HepG2 (cell line): ENCODE measurements around the gene LSM2. TPM values are rescaled to one million over a fixed set of nuclear protein-coding genes. Genes with fewer than 3 reads are reported as not detected.

Source experiments
- ATAC-seq: fragments of 200-7000 bp; cut with Tn5 transposase; 3 replicates; pipeline ENCODE4 v1.9.1; 2020; ENCODE audit warnings: mild to moderate bottlenecking, moderate library complexity
- BruUV-seq: library from RNA; stranded (reverse); fragments of 400-500 nt; replicated peaks from 2 replicates; lab custom pipeline; 2021; lab: Mats Ljungman, UMichigan
- CTCF ChIA-PET: fragments of 300-600 bp; formaldehyde crosslinking; extraction: SDS; loops from one replicate; lab custom pipeline; 2021; ENCODE audit warnings: low total read pairs, inconsistent platforms, low intra/inter-chr PET ratio; lab: Yijun Ruan, JAX
- POLR2A ChIA-PET: fragments of 350-600 bp; sonication (Branson Sonifier 250); formaldehyde crosslinking; loops from one replicate; lab custom pipeline; 2020; ENCODE audit warnings: antibody characterized with exemption, inconsistent platforms; lab: Yijun Ruan, JAX
- DNase-seq: peaks from one replicate; pipeline ENCODE4 v3.0.0-alpha.2; 2015; ENCODE audit warnings: low spot score
- FAIRE-seq: peaks from 3 replicates; lab custom pipeline; 2011; peaks lifted over from hg19 to GRCh38; lab: Jason Lieb, UNC
- H2AFZ ChIP-seq: one replicate; pipeline ENCODE4 v1.6.1; 2011; ENCODE audit warnings: low read length, inconsistent platforms
- H3K27ac ChIP-seq: fragments of 300-600 bp; 3 replicates; pipeline ENCODE4 v1.8.0; 2011; ENCODE audit warnings: mixed run types, mild to moderate bottlenecking, mixed read lengths, low read length, inconsistent platforms; ENCODE audit not compliant: insufficient read depth; ENCODE audit errors: extremely low read length
- H3K27me3 ChIP-seq, 2 experiments: fragments of 200-600 bp in 1 of 2; 2 replicates in 1 of 2; 3 replicates in 1 of 2; pipeline versions ENCODE4 v1.6.0 to v1.8.0; 2011; ENCODE audit warnings: low read length in 2 of 2, mild to moderate bottlenecking in 2 of 2, moderate library complexity in 2 of 2, inconsistent platforms in 1 of 2; ENCODE audit not compliant: insufficient read depth in 2 of 2, control insufficient read depth in 1 of 2
- H3K36me3 ChIP-seq, 2 experiments: fragments of 200-600 bp in 1 of 2; replicated peaks in 1 of 2; 2 replicates in 1 of 2; 3 replicates in 1 of 2; pipeline versions ENCODE4 v1.5.1 to v1.8.0; 2011; ENCODE audit warnings: low read length in 2 of 2, inconsistent platforms in 1 of 2; ENCODE audit not compliant: insufficient read depth in 2 of 2, control insufficient read depth in 1 of 2
- H3K4me1 ChIP-seq: 2 replicates; pipeline ENCODE4 v1.5.1; 2012; ENCODE audit warnings: low read length, inconsistent platforms; ENCODE audit not compliant: insufficient read depth
- H3K4me2 ChIP-seq: 2 replicates; pipeline ENCODE4 v1.6.0; 2011; ENCODE audit warnings: low read depth, low read length, inconsistent platforms
- H3K4me3 ChIP-seq, 3 experiments: fragments of 200-600 bp in 1 of 3; sonication (generic), shearing (Covaris generic) in 1 of 3; replicated peaks in 1 of 3; 2 replicates each; pipeline ENCODE4 v1.5.1; 2011 to 2016; ENCODE audit warnings: low read length in 3 of 3, inconsistent platforms in 2 of 3, low read depth in 2 of 3, mild to moderate bottlenecking in 2 of 3, control low read depth in 1 of 3, mixed read lengths in 1 of 3; ENCODE audit not compliant: insufficient read depth in 1 of 3
- H3K79me2 ChIP-seq: one replicate; pipeline ENCODE4 v1.6.1; 2011; ENCODE audit warnings: low read length, inconsistent platforms; ENCODE audit not compliant: insufficient read depth
- H3K9ac ChIP-seq: 2 replicates; pipeline ENCODE4 v1.6.0; 2011; ENCODE audit warnings: mild to moderate bottlenecking, low read depth, low read length, inconsistent platforms; ENCODE audit not compliant: insufficient read depth
- H3K9me3 ChIP-seq: 2 replicates; pipeline ENCODE4 v1.5.1; 2012; ENCODE audit warnings: mild to moderate bottlenecking, low read length
- H4K20me1 ChIP-seq: 2 replicates; pipeline ENCODE4 v1.6.0; 2011; ENCODE audit warnings: inconsistent platforms, mild to moderate bottlenecking, low read length, moderate library complexity; ENCODE audit not compliant: insufficient read depth
- CBFB ChIP-seq: sonication (generic); formaldehyde crosslinking; IDR thresholded peaks from 2 replicates; pipeline ENCODE4 v1.4.0; 2020; ENCODE audit warnings: missing genetic modification reagents
- FOXM1 ChIP-seq: sonication (generic); formaldehyde crosslinking; IDR thresholded peaks from 2 replicates; pipeline ENCODE4 v1.5.0; 2020; ENCODE audit warnings: missing genetic modification reagents
- GLI4 ChIP-seq: sonication (generic); formaldehyde crosslinking; IDR thresholded peaks from 2 replicates; pipeline ENCODE4 v1.5.1; 2020; ENCODE audit warnings: missing genetic modification reagents, mild to moderate bottlenecking, moderate library complexity, borderline replicate concordance
- MLLT10 ChIP-seq: sonication (generic); formaldehyde crosslinking; IDR thresholded peaks from 2 replicates; pipeline ENCODE4 v1.4.0; 2020; ENCODE audit warnings: missing genetic modification reagents
- NFE2 ChIP-seq: sonication (generic); formaldehyde crosslinking; IDR thresholded peaks from 2 replicates; pipeline ENCODE4 v1.4.0; 2020; ENCODE audit warnings: missing genetic modification reagents
- TEAD3 ChIP-seq: optimal IDR thresholded peaks from 2 replicates; pipeline ENCODE3; 2016; ENCODE audit warnings: borderline replicate concordance
- ZBTB8A ChIP-seq: sonication (generic); formaldehyde crosslinking; IDR thresholded peaks from 2 replicates; pipeline ENCODE4 v1.4.0; 2020; ENCODE audit warnings: mild to moderate bottlenecking, low read depth, missing genetic modification reagents, borderline replicate concordance
- ZC3H4 ChIP-seq: sonication (generic); formaldehyde crosslinking; IDR thresholded peaks from 2 replicates; pipeline ENCODE4 v1.4.0; 2020; ENCODE audit warnings: missing genetic modification reagents, borderline replicate concordance
- ZNF329 ChIP-seq: sonication (generic); formaldehyde crosslinking; IDR thresholded peaks from 2 replicates; pipeline ENCODE4 v1.9.0; 2021; ENCODE audit warnings: low read depth, mild to moderate bottlenecking, missing genetic modification reagents
- ZNF484 ChIP-seq: sonication (generic); formaldehyde crosslinking; IDR thresholded peaks from 2 replicates; pipeline ENCODE4 v1.5.1; 2020; ENCODE audit warnings: mild to moderate bottlenecking, low read depth, missing genetic modification reagents, borderline replicate concordance
- ZNF691 ChIP-seq: sonication (generic); formaldehyde crosslinking; IDR thresholded peaks from 2 replicates; pipeline ENCODE4 v1.4.0; 2020; ENCODE audit warnings: missing genetic modification reagents, low read depth, mild to moderate bottlenecking, borderline replicate concordance
- ZNF709 ChIP-seq: sonication (generic); formaldehyde crosslinking; IDR thresholded peaks from 2 replicates; pipeline ENCODE4 v1.5.0; 2020; ENCODE audit warnings: mild to moderate bottlenecking, missing genetic modification reagents
- ZSCAN25 ChIP-seq: sonication (generic); formaldehyde crosslinking; IDR thresholded peaks from 2 replicates; pipeline ENCODE4 v1.8.0; 2022; ENCODE audit warnings: mild to moderate bottlenecking, missing genetic modification reagents
- WGBS: methylation state at CpG from one replicate; pipeline ENCODE4 v1.1.6; 2017; ENCODE audit warnings: low lambda C conversion rate; 5-methylcytosine and 5-hydroxymethylcytosine counted together
- in situ Hi-C: cut with HindIII; loops from 2 replicates; pipeline ENCODE4 v1.10.0; 2017; ENCODE audit warnings: low pct_unique_long_range_greater_than_20kb; ENCODE audit not compliant: extremely low pct_ligation_motif_present
- intact Hi-C: fragments of 100-400 bp; cut with micrococcal nuclease; formaldehyde crosslinking; loops from one replicate; pipeline ENCODE4 v1.10.0; 2022; ENCODE audit not compliant: unreplicated experiment
- polyA plus RNA-seq, 8 experiments: library from polyadenylated mRNA; depleted of rRNA in 3 of 8; stranded (reverse) in 7 of 8; unstranded in 1 of 8; fragments of >200 nt; fragmentation: Illumina TruSeq in 4 of 8; extraction: Trizol in 4 of 8; gene quantifications; 2 replicates each; pipeline versions ENCODE4 v1.2.1 to v1.2.3, GENCODE V29; 2011 to 2016; ENCODE audit warnings: low read depth in 4 of 8, missing spikeins in 1 of 8, mixed read lengths in 1 of 8; ENCODE audit not compliant: insufficient read depth in 1 of 8
- total RNA-seq, 5 experiments: library from RNA; depleted of rRNA; stranded (reverse); fragments of >200 nt; fragmentation: Illumina TruSeq; extraction: Trizol; gene quantifications; 2 replicates each; pipeline ENCODE4 v1.2.3, GENCODE V29; 2016; ENCODE audit warnings: low read depth in 1 of 5
- TF ChIP-seq, protein P1 (sequence below): sonication (generic); formaldehyde crosslinking; IDR thresholded peaks from 2 replicates; pipeline ENCODE4 v1.4.0; 2020; ENCODE audit warnings: mild to moderate bottlenecking, missing genetic modification reagents
- TF ChIP-seq, protein P2 (sequence below): sonication (generic); formaldehyde crosslinking; IDR thresholded peaks from 2 replicates; pipeline ENCODE4 v1.5.0; 2020; ENCODE audit warnings: missing genetic modification reagents, mild to moderate bottlenecking, borderline replicate concordance
- TF ChIP-seq, protein P3 (sequence below): sonication (generic); formaldehyde crosslinking; IDR thresholded peaks from 2 replicates; pipeline ENCODE4 v1.5.1; 2020; ENCODE audit warnings: mild to moderate bottlenecking, missing genetic modification reagents, moderate library complexity

The LSM2 gene
- total and polyA plus RNA-seq, 2 of the 13 experiments (the other 11 are each of a cell fraction or from before 2014, with no cell fraction given): 69.4 to 90.5 TPM

GRCh38 chr6:31791324-31792089, 15.3 kb downstream of the LSM2 start:
- Histone ChIP-seq H3K27ac (no peak overlapping the region), H4K20me1 (no peaks in the 10 kb centered on the region), H3K4me3 (no peak overlapping the region), H2AFZ (no peak overlapping the region), H3K36me3 (peaks cover 9 to 31% of the 10 kb centered on the region in 2 experiments), H3K9ac (no peak overlapping the region), H3K4me2 (no peak overlapping the region), H3K27me3 (no peaks in the 10 kb centered on the region; a peak in 1 of 5 replicates), H3K4me1 (peaks cover 25% of the 10 kb centered on the region), H3K9me3 (no peaks in the 10 kb centered on the region), H3K79me2 (peaks cover 22% of the 10 kb centered on the region)
- 75% methylated on average over 10 of the region's 12 CpGs for WGBS
- intact Hi-C loops: no loop called here
- DNase-seq (peak; percentile 65), FAIRE-seq (peak; percentile 76), ATAC-seq (peak; percentile 63)
- ChIA-PET CTCF (interaction anchor here (0.6 to 2.6 kb wide), 5 partner anchors 19 to 322 kb away, joined by 3 to 10 read pairs (median 3); no protein-coding TSS in a partner anchor), POLR2A (interaction anchor here (0.5 to 3.6 kb wide), 16 partner anchors 13 to 149 kb away, joined by 3 to 40 read pairs (median 6); partner anchors contain the start of genes C6orf47, CLIC1, EHMT2 and HSPA1A)
- no TSS peak for BruUV-seq
- in situ Hi-C loops: no loop called here
- TF ChIP-seq, protein P1, sequence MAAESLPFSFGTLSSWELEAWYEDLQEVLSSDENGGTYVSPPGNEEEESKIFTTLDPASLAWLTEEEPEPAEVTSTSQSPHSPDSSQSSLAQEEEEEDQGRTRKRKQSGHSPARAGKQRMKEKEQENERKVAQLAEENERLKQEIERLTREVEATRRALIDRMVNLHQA (CRISPR knock-in tag): no peak
- TF ChIP-seq ZNF709 (no peak), FOXM1 (CRISPR knock-in tag) (no peak), ZNF691 (no peak), CBFB (no peak), ZBTB8A (CRISPR knock-in tag) (no peak), MLLT10 (CRISPR knock-in tag) (no peak), ZC3H4 (CRISPR knock-in tag) (no peak), ZNF484 (CRISPR knock-in tag) (no peak), ZNF329 (no peak), TEAD3 (CRISPR knock-in tag) (peak; percentile 63), ZSCAN25 (CRISPR knock-in tag) (no peak), GLI4 (no peak), NFE2 (CRISPR knock-in tag) (no peak)
- TF ChIP-seq, protein P2, sequence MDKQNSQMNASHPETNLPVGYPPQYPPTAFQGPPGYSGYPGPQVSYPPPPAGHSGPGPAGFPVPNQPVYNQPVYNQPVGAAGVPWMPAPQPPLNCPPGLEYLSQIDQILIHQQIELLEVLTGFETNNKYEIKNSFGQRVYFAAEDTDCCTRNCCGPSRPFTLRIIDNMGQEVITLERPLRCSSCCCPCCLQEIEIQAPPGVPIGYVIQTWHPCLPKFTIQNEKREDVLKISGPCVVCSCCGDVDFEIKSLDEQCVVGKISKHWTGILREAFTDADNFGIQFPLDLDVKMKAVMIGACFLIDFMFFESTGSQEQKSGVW (CRISPR knock-in tag): no peak
- TF ChIP-seq, protein P3, sequence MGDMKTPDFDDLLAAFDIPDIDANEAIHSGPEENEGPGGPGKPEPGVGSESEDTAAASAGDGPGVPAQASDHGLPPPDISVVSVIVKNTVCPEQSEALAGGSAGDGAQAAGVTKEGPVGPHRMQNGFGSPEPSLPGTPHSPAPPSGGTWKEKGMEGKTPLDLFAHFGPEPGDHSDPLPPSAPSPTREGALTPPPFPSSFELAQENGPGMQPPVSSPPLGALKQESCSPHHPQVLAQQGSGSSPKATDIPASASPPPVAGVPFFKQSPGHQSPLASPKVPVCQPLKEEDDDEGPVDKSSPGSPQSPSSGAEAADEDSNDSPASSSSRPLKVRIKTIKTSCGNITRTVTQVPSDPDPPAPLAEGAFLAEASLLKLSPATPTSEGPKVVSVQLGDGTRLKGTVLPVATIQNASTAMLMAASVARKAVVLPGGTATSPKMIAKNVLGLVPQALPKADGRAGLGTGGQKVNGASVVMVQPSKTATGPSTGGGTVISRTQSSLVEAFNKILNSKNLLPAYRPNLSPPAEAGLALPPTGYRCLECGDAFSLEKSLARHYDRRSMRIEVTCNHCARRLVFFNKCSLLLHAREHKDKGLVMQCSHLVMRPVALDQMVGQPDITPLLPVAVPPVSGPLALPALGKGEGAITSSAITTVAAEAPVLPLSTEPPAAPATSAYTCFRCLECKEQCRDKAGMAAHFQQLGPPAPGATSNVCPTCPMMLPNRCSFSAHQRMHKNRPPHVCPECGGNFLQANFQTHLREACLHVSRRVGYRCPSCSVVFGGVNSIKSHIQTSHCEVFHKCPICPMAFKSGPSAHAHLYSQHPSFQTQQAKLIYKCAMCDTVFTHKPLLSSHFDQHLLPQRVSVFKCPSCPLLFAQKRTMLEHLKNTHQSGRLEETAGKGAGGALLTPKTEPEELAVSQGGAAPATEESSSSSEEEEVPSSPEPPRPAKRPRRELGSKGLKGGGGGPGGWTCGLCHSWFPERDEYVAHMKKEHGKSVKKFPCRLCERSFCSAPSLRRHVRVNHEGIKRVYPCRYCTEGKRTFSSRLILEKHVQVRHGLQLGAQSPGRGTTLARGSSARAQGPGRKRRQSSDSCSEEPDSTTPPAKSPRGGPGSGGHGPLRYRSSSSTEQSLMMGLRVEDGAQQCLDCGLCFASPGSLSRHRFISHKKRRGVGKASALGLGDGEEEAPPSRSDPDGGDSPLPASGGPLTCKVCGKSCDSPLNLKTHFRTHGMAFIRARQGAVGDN (CRISPR knock-in tag): peak; percentile 23
